ENCODE data around the gene SLC38A10. TPM values are rescaled to one million over a fixed set of nuclear protein-coding genes. Genes with fewer than 3 reads are reported as not detected.

Gene SLC38A10
- polyA plus RNA-seq, 1 experiment = 29.3 TPM

DNA sequence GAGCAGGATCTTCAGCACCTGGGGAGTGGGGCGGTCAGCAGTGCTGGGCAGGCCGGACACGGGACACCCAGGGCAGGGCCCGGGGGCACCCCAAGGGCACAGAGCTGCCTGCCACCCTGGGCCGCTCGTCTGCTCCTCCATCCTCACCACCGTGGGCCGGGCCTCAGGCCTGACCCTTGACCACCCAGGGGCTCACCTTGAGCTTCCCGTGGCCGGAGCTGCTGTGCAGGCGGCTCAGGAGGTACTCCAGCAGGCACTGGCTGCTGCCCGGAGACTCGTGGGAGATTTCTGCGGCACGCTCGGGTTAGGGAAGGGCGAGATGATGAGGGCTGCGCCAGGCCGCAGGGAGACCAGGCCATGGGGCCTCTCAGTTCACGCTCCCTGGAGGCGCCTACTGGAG lies 58.3 kb downstream of the SLC38A10 start:
- Histone ChIP-seq H3K4me3 (ENCODE audit: low read depth, low read length) (no peak overlapping the region), H3K27me3 (ENCODE audit: control insufficient read depth, insufficient read depth, low read length) (no peaks in the 10 kb centered on the region), H3K27ac (ENCODE audit: low read depth, low read length) (no peak overlapping the region), H3K9me3 (ENCODE audit: control insufficient read depth, insufficient read depth, low read length) (no peaks in the 10 kb centered on the region; the same call in 1 of the 2 replicates)
- ChIA-PET POLR2A (no interaction called here), CTCF (no interaction called here)
- no peak for DNase-seq (ENCODE audit: low read depth, low spot score)
- TF ChIP-seq, protein P1, sequence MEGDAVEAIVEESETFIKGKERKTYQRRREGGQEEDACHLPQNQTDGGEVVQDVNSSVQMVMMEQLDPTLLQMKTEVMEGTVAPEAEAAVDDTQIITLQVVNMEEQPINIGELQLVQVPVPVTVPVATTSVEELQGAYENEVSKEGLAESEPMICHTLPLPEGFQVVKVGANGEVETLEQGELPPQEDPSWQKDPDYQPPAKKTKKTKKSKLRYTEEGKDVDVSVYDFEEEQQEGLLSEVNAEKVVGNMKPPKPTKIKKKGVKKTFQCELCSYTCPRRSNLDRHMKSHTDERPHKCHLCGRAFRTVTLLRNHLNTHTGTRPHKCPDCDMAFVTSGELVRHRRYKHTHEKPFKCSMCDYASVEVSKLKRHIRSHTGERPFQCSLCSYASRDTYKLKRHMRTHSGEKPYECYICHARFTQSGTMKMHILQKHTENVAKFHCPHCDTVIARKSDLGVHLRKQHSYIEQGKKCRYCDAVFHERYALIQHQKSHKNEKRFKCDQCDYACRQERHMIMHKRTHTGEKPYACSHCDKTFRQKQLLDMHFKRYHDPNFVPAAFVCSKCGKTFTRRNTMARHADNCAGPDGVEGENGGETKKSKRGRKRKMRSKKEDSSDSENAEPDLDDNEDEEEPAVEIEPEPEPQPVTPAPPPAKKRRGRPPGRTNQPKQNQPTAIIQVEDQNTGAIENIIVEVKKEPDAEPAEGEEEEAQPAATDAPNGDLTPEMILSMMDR (IDR thresholded peaks at IDR 0.05; ENCODE audit: low read depth, low read length) = no peak

DNA sequence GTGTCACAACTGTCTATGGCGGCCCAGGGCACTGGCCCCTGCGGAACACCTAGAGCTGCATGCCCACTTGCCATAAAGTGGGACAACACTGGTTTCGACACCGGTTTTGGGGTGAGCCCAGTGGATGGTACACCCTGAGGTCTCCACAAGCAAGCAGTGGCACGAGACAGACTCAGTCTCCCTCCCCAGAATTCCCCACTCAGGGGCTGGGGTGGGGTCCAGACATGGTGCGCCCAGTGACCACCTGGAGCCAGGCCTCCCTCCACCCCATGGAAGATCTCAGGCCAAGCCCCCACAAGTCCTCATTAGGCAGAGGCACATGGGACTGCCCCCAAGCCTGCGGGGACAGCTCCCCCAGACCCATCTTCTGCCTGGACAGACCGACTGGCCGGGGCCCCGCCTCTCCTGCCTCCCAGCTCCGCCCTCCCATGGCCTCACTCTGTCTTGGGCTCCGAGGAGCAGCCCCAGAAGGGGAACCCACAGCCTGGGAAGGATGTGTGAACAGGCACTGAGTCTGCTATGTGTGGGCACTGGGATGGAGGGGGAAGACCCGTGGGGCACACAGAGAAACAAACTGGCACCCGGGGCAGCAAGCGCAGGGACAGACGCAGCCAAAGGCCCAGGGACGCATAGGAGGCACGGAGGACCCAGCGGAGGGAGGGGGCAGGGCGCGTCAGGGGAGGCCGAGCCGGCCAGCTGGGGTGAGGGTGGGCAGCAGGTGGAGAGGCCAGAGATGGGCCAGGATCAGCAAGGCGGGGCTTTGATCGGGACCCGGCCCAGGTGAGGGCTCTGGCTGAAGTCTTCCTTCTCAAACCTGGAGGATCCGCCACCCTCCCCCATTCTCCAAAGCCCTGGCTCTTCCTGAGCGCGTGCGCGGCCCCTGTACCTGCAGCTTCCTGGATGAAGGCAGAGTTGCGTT lies 59.0 kb downstream of the SLC38A10 start:
- DNase-seq (ENCODE audit: low read depth, low spot score) = no peak
- TF ChIP-seq, protein P1 (IDR thresholded peaks at IDR 0.05; ENCODE audit: low read depth, low read length) = no peak
- POLR2A ChIA-PET = no interaction called here
- Histone ChIP-seq H3K4me3 (ENCODE audit: low read depth, low read length) (no peak overlapping the region), H3K27ac (ENCODE audit: low read depth, low read length) (no peak overlapping the region), H3K27me3 (ENCODE audit: control insufficient read depth, insufficient read depth, low read length) (no peaks in the 10 kb centered on the region), H3K9me3 (ENCODE audit: control insufficient read depth, insufficient read depth, low read length) (no peaks in the 10 kb centered on the region; the same call in 1 of the 2 replicates)
- CTCF ChIA-PET = no interaction called here

DNA sequence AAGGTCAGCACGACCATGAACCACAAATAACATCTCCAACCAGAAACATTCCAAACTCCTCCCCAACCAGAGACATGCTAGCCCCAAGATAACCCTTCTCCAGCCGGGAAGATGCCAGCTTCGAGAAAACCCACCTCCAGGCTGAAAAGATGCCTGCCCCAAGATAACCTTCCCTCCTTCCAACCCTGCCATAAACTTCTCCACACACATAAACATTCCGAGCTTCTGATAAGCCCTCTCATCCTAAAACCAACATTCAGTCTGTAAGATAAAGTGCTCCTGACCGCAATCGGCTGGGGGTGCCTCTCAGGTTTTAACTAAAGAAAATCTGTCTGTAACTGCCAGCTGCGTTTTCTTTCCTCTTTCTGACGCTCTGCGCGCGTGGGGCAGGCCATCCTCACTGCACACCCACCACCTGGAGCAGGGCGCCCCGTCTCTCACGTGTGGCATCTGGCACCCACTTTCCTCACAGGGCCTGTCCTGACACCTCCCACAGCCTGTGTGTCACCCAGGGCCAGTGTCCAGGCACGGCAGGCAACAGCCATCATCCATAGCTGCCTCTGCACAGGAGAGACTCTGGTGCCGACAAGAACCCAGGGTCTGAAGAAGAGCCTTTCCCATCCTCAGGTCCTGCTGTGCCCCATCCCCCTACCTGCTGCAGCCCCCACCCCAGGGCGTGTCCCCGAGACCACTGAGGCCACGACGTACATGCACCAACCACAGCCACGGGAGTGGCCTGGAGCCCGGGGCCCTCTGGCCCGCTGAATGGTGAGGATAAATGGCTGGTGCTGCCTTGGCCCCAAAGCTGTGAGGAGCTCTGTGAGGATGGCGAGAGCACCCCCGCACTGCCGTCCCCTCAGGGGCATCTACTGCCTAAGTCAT lies 59.9 kb downstream of the SLC38A10 start:
- no peak overlapping the region for H3K27ac ChIP-seq (ENCODE audit: low read depth, low read length)
- ChIA-PET CTCF (no interaction called here), POLR2A (no interaction called here)
- H3K4me3 ChIP-seq (ENCODE audit: low read depth, low read length) = no peak overlapping the region
- TF ChIP-seq, protein P1 (IDR thresholded peaks at IDR 0.05; ENCODE audit: low read depth, low read length) = no peak
- DNase-seq (ENCODE audit: low read depth, low spot score) = no peak
- H3K27me3 ChIP-seq (ENCODE audit: control insufficient read depth, insufficient read depth, low read length) = no peaks in the 10 kb centered on the region
- no peaks in the 10 kb centered on the region; the same call in 1 of the 2 replicates for H3K9me3 ChIP-seq (ENCODE audit: control insufficient read depth, insufficient read depth, low read length)

DNA sequence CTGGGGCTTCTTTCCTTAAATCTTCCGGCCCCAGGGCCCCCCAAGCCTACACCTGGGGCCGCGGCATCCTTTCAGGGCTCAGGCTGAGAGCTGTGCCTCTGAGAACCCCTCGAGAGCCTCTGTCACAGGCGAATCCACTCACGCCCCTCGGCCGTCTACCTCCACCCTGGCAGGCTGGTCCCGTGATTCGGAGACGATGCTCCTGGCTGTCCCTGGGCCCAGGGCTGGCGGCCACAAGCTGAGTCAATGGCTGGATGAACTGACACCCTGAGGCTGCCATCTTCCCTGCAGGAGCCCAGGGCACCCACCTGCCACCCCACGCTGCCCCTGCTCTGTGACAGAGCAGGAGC lies 60.6 kb downstream of the SLC38A10 start:
- TF ChIP-seq, protein P1 (IDR thresholded peaks at IDR 0.05; ENCODE audit: low read depth, low read length) = no peak
- POLR2A ChIA-PET = interaction anchor here (0.6 kb wide), 1 partner anchor 274 kb away, joined by 3 read pairs; no protein-coding TSS in a partner anchor
- no peaks in the 10 kb centered on the region; the same call in 1 of the 2 replicates for H3K9me3 ChIP-seq (ENCODE audit: control insufficient read depth, insufficient read depth, low read length)
- DNase-seq (ENCODE audit: low read depth, low spot score) = no peak
- no peak overlapping the region for H3K27ac ChIP-seq (ENCODE audit: low read depth, low read length)
- H3K27me3 ChIP-seq (ENCODE audit: control insufficient read depth, insufficient read depth, low read length) = no peaks in the 10 kb centered on the region
- CTCF ChIA-PET = no interaction called here
- H3K4me3 ChIP-seq (ENCODE audit: low read depth, low read length) = no peak overlapping the region
